ENCODE data around the gene ZNF598. TPM values are rescaled to one million over a fixed set of nuclear protein-coding genes. Genes with fewer than 3 reads are reported as not detected.

Gene ZNF598
- total RNA-seq, 1 experiment from 2014 or later: 50.4 TPM

- H3K4me3 ChIP-seq (ENCODE audit: low read depth, low read length): no peak overlapping the region
- Mint-ChIP-seq H3K4me3 (ENCODE audit: unreplicated experiment) (no peak overlapping the region), H3K4me1 (ENCODE audit: low read depth, unreplicated experiment) (peaks cover 9% of the 10 kb centered on the region), H3K36me3 (ENCODE audit: insufficient read depth, unreplicated experiment) (peaks cover 34% of the 10 kb centered on the region), H3K27me3 (ENCODE audit: insufficient read depth, unreplicated experiment) (no peaks in the 10 kb centered on the region), H3K9me3 (ENCODE audit: unreplicated experiment) (no peaks in the 10 kb centered on the region), H3K27ac (ENCODE audit: unreplicated experiment) (no peak overlapping the region)
- no peaks in the 10 kb centered on the region for H3K9me3 ChIP-seq
- POLR2A ChIA-PET: no interaction called here
- no peak for DNase-seq
- no peaks in the 10 kb centered on the region for H3K4me1 ChIP-seq
- BruUV-seq (replicated peaks): no TSS peak
- no peaks in the 10 kb centered on the region for H3K27me3 ChIP-seq (replicated peaks; ENCODE audit: control insufficient read depth, insufficient read depth, low read length)
- CTCF ChIA-PET: no interaction called here
- intact Hi-C loops (cut with micrococcal nuclease; ENCODE audit: unreplicated experiment): no loop called here
- TF ChIP-seq CTCF (IDR thresholded peaks at IDR 0.05; ENCODE audit: insufficient read depth in 1 of 2, low read depth in 1 of 2, low read length in 1 of 2, severe bottlenecking in 1 of 2, unreplicated experiment in 1 of 2): no peak
- H3K36me3 ChIP-seq (ENCODE audit: control insufficient read depth, insufficient read depth, low read length): no peaks in the 10 kb centered on the region; the same call in 1 of the 2 replicates
Observed at GRCh38 chr16:1976216-1976520, 33.5 kb downstream of the ZNF598 start.

- TF ChIP-seq CTCF (IDR thresholded peaks at IDR 0.05; ENCODE audit: insufficient read depth in 1 of 2, low read depth in 1 of 2, low read length in 1 of 2, severe bottlenecking in 1 of 2, unreplicated experiment in 1 of 2): no peak
- Histone ChIP-seq H3K4me3 (ENCODE audit: low read depth, low read length) (no peak overlapping the region), H3K9me3 (no peaks in the 10 kb centered on the region), H3K36me3 (ENCODE audit: control insufficient read depth, insufficient read depth, low read length) (no peaks in the 10 kb centered on the region; the same call in 1 of the 2 replicates), H3K4me1 (no peaks in the 10 kb centered on the region), H3K27me3 (replicated peaks; ENCODE audit: control insufficient read depth, insufficient read depth, low read length) (no peaks in the 10 kb centered on the region)
- intact Hi-C loops (cut with micrococcal nuclease; ENCODE audit: unreplicated experiment): no loop called here
- H3K9me3 Mint-ChIP-seq (ENCODE audit: unreplicated experiment): no peaks in the 10 kb centered on the region
- peaks cover 30% of the 10 kb centered on the region for H3K36me3 Mint-ChIP-seq (ENCODE audit: insufficient read depth, unreplicated experiment)
- BruUV-seq (replicated peaks): no TSS peak
- H3K4me1 Mint-ChIP-seq (ENCODE audit: low read depth, unreplicated experiment): peaks cover 9% of the 10 kb centered on the region
- CTCF ChIA-PET: no interaction called here
- H3K4me3 Mint-ChIP-seq (ENCODE audit: unreplicated experiment): no peak overlapping the region
- no peak for DNase-seq
- H3K27me3 Mint-ChIP-seq (ENCODE audit: insufficient read depth, unreplicated experiment): no peaks in the 10 kb centered on the region
- POLR2A ChIA-PET: no interaction called here
- H3K27ac Mint-ChIP-seq (ENCODE audit: unreplicated experiment): no peak overlapping the region
Observed at GRCh38 chr16:1975432-1976215, 34.0 kb downstream of the ZNF598 start.

- H3K27me3 Mint-ChIP-seq (ENCODE audit: insufficient read depth, unreplicated experiment): no peaks in the 10 kb centered on the region
- H3K4me1 ChIP-seq: no peaks in the 10 kb centered on the region
- no peaks in the 10 kb centered on the region; the same call in 1 of the 2 replicates for H3K36me3 ChIP-seq (ENCODE audit: control insufficient read depth, insufficient read depth, low read length)
- no peak overlapping the region for H3K27ac Mint-ChIP-seq (ENCODE audit: unreplicated experiment)
- H3K36me3 Mint-ChIP-seq (ENCODE audit: insufficient read depth, unreplicated experiment): peaks cover 26% of the 10 kb centered on the region
- no peaks in the 10 kb centered on the region for H3K9me3 Mint-ChIP-seq (ENCODE audit: unreplicated experiment)
- H3K4me3 ChIP-seq (ENCODE audit: low read depth, low read length): no peak overlapping the region
- POLR2A ChIA-PET: no interaction called here
- TF ChIP-seq CTCF (IDR thresholded peaks at IDR 0.05; ENCODE audit: insufficient read depth in 1 of 2, low read depth in 1 of 2, low read length in 1 of 2, severe bottlenecking in 1 of 2, unreplicated experiment in 1 of 2): no peak
- H3K27me3 ChIP-seq (replicated peaks; ENCODE audit: control insufficient read depth, insufficient read depth, low read length): no peaks in the 10 kb centered on the region
- intact Hi-C loops (cut with micrococcal nuclease; ENCODE audit: unreplicated experiment): no loop called here
- no TSS peak for BruUV-seq (replicated peaks)
- no peak overlapping the region for H3K4me3 Mint-ChIP-seq (ENCODE audit: unreplicated experiment)
- CTCF ChIA-PET: no interaction called here
- no peaks in the 10 kb centered on the region for H3K9me3 ChIP-seq
- DNase-seq: no peak
- peaks cover 9% of the 10 kb centered on the region for H3K4me1 Mint-ChIP-seq (ENCODE audit: low read depth, unreplicated experiment)
Observed at GRCh38 chr16:1974157-1975070, 35.2 kb downstream of the ZNF598 start.
